BLaER1 (cell line): ENCODE results near the gene ST3GAL3.

ENCODE experiments used
- H3K27ac ChIP-seq: shearing (Covaris generic); formaldehyde crosslinking; 2 replicates; pipeline ENCODE4 v1.8.1; 2022
- H3K27me3 ChIP-seq: shearing (Covaris generic); formaldehyde crosslinking; 2 replicates; pipeline ENCODE4 v1.8.1; 2022
- H3K36me3 ChIP-seq: shearing (Covaris generic); formaldehyde crosslinking; 2 replicates; pipeline ENCODE4 v1.8.1; 2022
- H3K4me1 ChIP-seq: shearing (Covaris generic); formaldehyde crosslinking; 2 replicates; pipeline ENCODE4 v1.8.1; 2022
- H3K4me2 ChIP-seq: shearing (Covaris generic); formaldehyde crosslinking; 2 replicates; pipeline ENCODE4 v1.8.1; 2022
- H3K4me3 ChIP-seq: shearing (Covaris generic); formaldehyde crosslinking; 2 replicates; pipeline ENCODE4 v1.8.1; 2022
- H3K9ac ChIP-seq: shearing (Covaris generic); formaldehyde crosslinking; 2 replicates; pipeline ENCODE4 v1.8.1; 2022
- H3K9me3 ChIP-seq: shearing (Covaris generic); formaldehyde crosslinking; 2 replicates; pipeline ENCODE4 v1.8.1; 2022
- H4K20me1 ChIP-seq: shearing (Covaris generic); formaldehyde crosslinking; 2 replicates; pipeline ENCODE4 v1.8.1; 2022
- Cebpa-rat ChIP-seq: shearing (Covaris generic); IDR thresholded peaks from 2 replicates; pipeline ENCODE4 v1.8.1; 2022

Gene ST3GAL3

GRCh38 chr1:43867976-43868740, 160.8 kb downstream of the ST3GAL3 start:
- Histone ChIP-seq H3K36me3 (peaks cover 12% of the 10 kb centered on the region; the same call in 1 of the 2 replicates), H3K4me1 (peaks cover 32% of the 10 kb centered on the region), H3K27ac (no peak overlapping the region; the same call in 1 of the 2 replicates), H3K4me2 (peak overlapping the region; percentile 27), H4K20me1 (no peaks in the 10 kb centered on the region), H3K4me3 (no peak overlapping the region), H3K9ac (no peak overlapping the region), H3K9me3 (no peaks in the 10 kb centered on the region), H3K27me3 (no peaks in the 10 kb centered on the region)
- no peak for TF ChIP-seq Cebpa-rat

- Histone ChIP-seq H3K9ac (no peak overlapping the region), H3K4me2 (peak overlapping the region; percentile 27), H3K27me3 (no peaks in the 10 kb centered on the region), H3K27ac (peak overlapping the region; percentile 27; the same call in 1 of the 2 replicates), H3K36me3 (0 out of 2 replicates have a peak, but pooled peaks cover 8% of the 10 kb centered on the region), H3K9me3 (no peaks in the 10 kb centered on the region), H4K20me1 (no peaks in the 10 kb centered on the region), H3K4me3 (no peak overlapping the region), H3K4me1 (peaks cover 32% of the 10 kb centered on the region)
- no peak for TF ChIP-seq Cebpa-rat
These were observed 161.4 kb downstream of the ST3GAL3 start for GRCh38 chr1:43868741-43869067.

GRCh38 chr1:43870306-43870705, 163.0 kb downstream of the ST3GAL3 start:
- no peak overlapping the region for H3K4me3 ChIP-seq
- peaks cover 32% of the 10 kb centered on the region for H3K4me1 ChIP-seq
- H3K9ac ChIP-seq, result no peak overlapping the region
- 0 out of 2 replicates have a peak overlapping the region, but pooled peaks have one; percentile 27 for H3K27ac ChIP-seq
- no peak for TF ChIP-seq Cebpa-rat
- no peaks in the 10 kb centered on the region for H3K27me3 ChIP-seq
- no peaks in the 10 kb centered on the region for H4K20me1 ChIP-seq
- H3K36me3 ChIP-seq, result peaks cover 10% of the 10 kb centered on the region; the same call in 1 of the 2 replicates
- peak overlapping the region; percentile 27 for H3K4me2 ChIP-seq
- no peaks in the 10 kb centered on the region for H3K9me3 ChIP-seq

- H3K4me2 ChIP-seq, result peak overlapping the region; percentile 27
- H3K27me3 ChIP-seq, result no peaks in the 10 kb centered on the region
- TF ChIP-seq Cebpa-rat, result no peak
- H4K20me1 ChIP-seq, result no peaks in the 10 kb centered on the region
- H3K9ac ChIP-seq, result no peak overlapping the region
- no peaks in the 10 kb centered on the region for H3K9me3 ChIP-seq
- 0 out of 2 replicates have a peak overlapping the region, but pooled peaks have one; percentile 27 for H3K27ac ChIP-seq
- peaks cover 32% of the 10 kb centered on the region for H3K4me1 ChIP-seq
- no peak overlapping the region for H3K4me3 ChIP-seq
- H3K36me3 ChIP-seq, result peaks cover 7% of the 10 kb centered on the region; the same call in 1 of the 2 replicates
These were observed 164.0 kb downstream of the ST3GAL3 start for GRCh38 chr1:43871181-43871910.

GRCh38 chr1:43872280-43872679, 164.9 kb downstream of the ST3GAL3 start:
- Histone ChIP-seq H3K4me1 (peaks cover 33% of the 10 kb centered on the region), H3K4me2 (no peak overlapping the region)

GRCh38 chr1:43873851-43874250, 166.5 kb downstream of the ST3GAL3 start:
- TF ChIP-seq Cebpa-rat, result no peak
- Histone ChIP-seq H3K9ac (no peak overlapping the region), H3K9me3 (no peaks in the 10 kb centered on the region), H3K36me3 (peaks cover 5% of the 10 kb centered on the region; the same call in 1 of the 2 replicates), H3K4me2 (no peak overlapping the region), H3K27ac (no peak overlapping the region), H3K4me1 (peaks cover 40% of the 10 kb centered on the region), H4K20me1 (no peaks in the 10 kb centered on the region), H3K27me3 (no peaks in the 10 kb centered on the region), H3K4me3 (no peak overlapping the region)

More at GRCh38 chr1:43872280-43872679, 164.9 kb downstream of the ST3GAL3 start:
- no peak for TF ChIP-seq Cebpa-rat
- Histone ChIP-seq H3K9me3 (no peaks in the 10 kb centered on the region), H3K4me3 (no peak overlapping the region), H3K9ac (no peak overlapping the region), H3K27me3 (no peaks in the 10 kb centered on the region), H3K36me3 (peaks cover 5% of the 10 kb centered on the region; the same call in 1 of the 2 replicates), H4K20me1 (no peaks in the 10 kb centered on the region), H3K27ac (no peak overlapping the region)

- Histone ChIP-seq H3K27me3 (no peaks in the 10 kb centered on the region), H3K9ac (no peak overlapping the region), H4K20me1 (no peaks in the 10 kb centered on the region), H3K36me3 (peaks cover 8% of the 10 kb centered on the region; the same call in 1 of the 2 replicates), H3K9me3 (no peaks in the 10 kb centered on the region), H3K4me1 (peaks cover 40% of the 10 kb centered on the region), H3K4me2 (no peak overlapping the region), H3K4me3 (no peak overlapping the region), H3K27ac (no peak overlapping the region)
- no peak for TF ChIP-seq Cebpa-rat
These were observed 167.4 kb downstream of the ST3GAL3 start for GRCh38 chr1:43874716-43875115.

GRCh38 chr1:43875331-43875730, 168.0 kb downstream of the ST3GAL3 start:
- Histone ChIP-seq H3K4me1 (peaks cover 40% of the 10 kb centered on the region), H3K9ac (no peak overlapping the region), H3K27me3 (no peaks in the 10 kb centered on the region)

GRCh38 chr1:43877101-43877500, 169.8 kb downstream of the ST3GAL3 start:
- no peaks in the 10 kb centered on the region for H3K9me3 ChIP-seq
- H3K4me1 ChIP-seq, result peaks cover 49% of the 10 kb centered on the region
- H3K36me3 ChIP-seq, result peaks cover 10% of the 10 kb centered on the region; the same call in 1 of the 2 replicates
- no peak overlapping the region; the same call in 1 of the 2 replicates for H3K27ac ChIP-seq
- H3K9ac ChIP-seq, result no peak overlapping the region
- no peak for TF ChIP-seq Cebpa-rat
- no peaks in the 10 kb centered on the region for H3K27me3 ChIP-seq
- no peak overlapping the region for H3K4me3 ChIP-seq
- no peaks in the 10 kb centered on the region for H4K20me1 ChIP-seq
- H3K4me2 ChIP-seq, result no peak overlapping the region

More at GRCh38 chr1:43875331-43875730, 168.0 kb downstream of the ST3GAL3 start:
- no peak for TF ChIP-seq Cebpa-rat
- Histone ChIP-seq H4K20me1 (no peaks in the 10 kb centered on the region), H3K27ac (no peak overlapping the region), H3K4me3 (no peak overlapping the region), H3K9me3 (no peaks in the 10 kb centered on the region), H3K4me2 (no peak overlapping the region), H3K36me3 (peaks cover 10% of the 10 kb centered on the region; the same call in 1 of the 2 replicates)
